SK-N-SH treated with all-trans-retinoic acid at 6 μM for 48 hours (cell line): Measurements from ENCODE around the gene MCM9.

Experiments
- ATAC-seq: fragments of 200-7000 bp; cut with Tn5 transposase; 3 replicates; pipeline ENCODE4 v1.9.1; 2020; ENCODE audit warnings: mild to moderate bottlenecking, moderate library complexity
- ARNTL ChIP-seq: fragments of 450-650 bp; formaldehyde crosslinking; IDR thresholded peaks from 2 replicates; pipeline ENCODE4 v1.5.0; 2020; ENCODE audit warnings: low read depth, mild to moderate bottlenecking, moderate library complexity, borderline replicate concordance
- BACH2 ChIP-seq: fragments of 250-450 bp; sonication (Bioruptor Pico); IDR thresholded peaks from 2 replicates; pipeline ENCODE4 v1.9.0; 2021; ENCODE audit warnings: mild to moderate bottlenecking, borderline replicate concordance
- CSDC2 ChIP-seq: fragments of 250-450 bp; sonication (Bioruptor Pico); IDR thresholded peaks from 2 replicates; pipeline ENCODE4 v1.5.0; 2020; ENCODE audit warnings: mild to moderate bottlenecking, moderate library complexity
- CSRNP3 ChIP-seq: fragments of 250-450 bp; sonication (Bioruptor Pico); IDR thresholded peaks from 2 replicates; pipeline ENCODE4 v1.5.1; 2021; ENCODE audit warnings: mild to moderate bottlenecking, moderate library complexity
- ESRRG ChIP-seq: fragments of 250-450 bp; sonication (Bioruptor Pico); IDR thresholded peaks from 2 replicates; pipeline ENCODE4 v1.6.1; 2021; ENCODE audit warnings: mild to moderate bottlenecking
- GLIS3 ChIP-seq: fragments of 250-450 bp; sonication (Bioruptor Pico); IDR thresholded peaks from 2 replicates; pipeline ENCODE4 v1.5.0; 2020; ENCODE audit warnings: mild to moderate bottlenecking, moderate library complexity
- ISL1 ChIP-seq: fragments of 250-450 bp; sonication (Bioruptor Pico); IDR thresholded peaks from 2 replicates; pipeline ENCODE4 v2.1.2; 2022; ENCODE audit warnings: mild to moderate bottlenecking, moderate library complexity
- OSR1 ChIP-seq: fragments of 250-450 bp; sonication (Bioruptor Pico); IDR thresholded peaks from 2 replicates; pipeline ENCODE4 v1.8.0; 2022; ENCODE audit warnings: moderate library complexity, mild to moderate bottlenecking, inconsistent platforms
- PATZ1 ChIP-seq: fragments of 250-450 bp; sonication (Bioruptor Pico); IDR thresholded peaks from 2 replicates; pipeline ENCODE4 v1.8.0; 2020; ENCODE audit warnings: mild to moderate bottlenecking, moderate library complexity, borderline replicate concordance
- POU6F1 ChIP-seq: fragments of 250-450 bp; sonication (Bioruptor Pico); IDR thresholded peaks from 2 replicates; pipeline ENCODE4 v1.8.0; 2021; ENCODE audit warnings: low read depth, mild to moderate bottlenecking, moderate library complexity, borderline replicate concordance
- PPARA ChIP-seq: fragments of 250-450 bp; sonication (Bioruptor Pico); IDR thresholded peaks from 2 replicates; pipeline ENCODE4 v1.5.0; 2020; ENCODE audit warnings: mild to moderate bottlenecking, borderline replicate concordance
- RARB ChIP-seq: fragments of 250-450 bp; sonication (Bioruptor Pico); IDR thresholded peaks from 2 replicates; pipeline ENCODE4 v1.8.0; 2021; ENCODE audit warnings: mild to moderate bottlenecking, moderate library complexity
- SNAI2 ChIP-seq: fragments of 250-450 bp; sonication (Bioruptor Pico); IDR thresholded peaks from 2 replicates; pipeline ENCODE4 v1.5.0; 2020; ENCODE audit warnings: mild to moderate bottlenecking, moderate library complexity
- TCF4 ChIP-seq: fragments of 250-450 bp; sonication (Bioruptor Pico); IDR thresholded peaks from 2 replicates; pipeline ENCODE4 v1.8.0; 2021; ENCODE audit warnings: mild to moderate bottlenecking, moderate library complexity, borderline replicate concordance
- TOX ChIP-seq: fragments of 250-450 bp; sonication (Bioruptor Pico); IDR thresholded peaks from 2 replicates; pipeline ENCODE4 v1.8.0; 2021; ENCODE audit warnings: mild to moderate bottlenecking, moderate library complexity, borderline replicate concordance
- ZC3H10 ChIP-seq: fragments of 250-450 bp; sonication (Bioruptor Pico); IDR thresholded peaks from 2 replicates; pipeline ENCODE4 v1.5.1; 2021; ENCODE audit warnings: mild to moderate bottlenecking, moderate library complexity
- ZFP3 ChIP-seq: fragments of 250-450 bp; sonication (Bioruptor Pico); IDR thresholded peaks from 2 replicates; pipeline ENCODE4 v1.5.0; 2020; ENCODE audit warnings: mild to moderate bottlenecking, moderate library complexity
- ZFP30 ChIP-seq: fragments of 450-650 bp; formaldehyde crosslinking; IDR thresholded peaks from 2 replicates; pipeline ENCODE4 v1.5.0; 2022; ENCODE audit warnings: mild to moderate bottlenecking, moderate library complexity
- ZNF70 ChIP-seq: fragments of 450-650 bp; formaldehyde crosslinking; IDR thresholded peaks from 2 replicates; pipeline ENCODE4 v1.5.0; 2020; ENCODE audit warnings: mild to moderate bottlenecking, moderate library complexity
- ZNF8 ChIP-seq: fragments of 450-650 bp; formaldehyde crosslinking; IDR thresholded peaks from 2 replicates; pipeline ENCODE4 v1.5.0; 2020; ENCODE audit warnings: mild to moderate bottlenecking, moderate library complexity
- TF ChIP-seq, protein P1 (sequence below): fragments of 250-450 bp; sonication (Bioruptor Pico); IDR thresholded peaks from 2 replicates; pipeline ENCODE4 v1.5.0; 2020; ENCODE audit warnings: mild to moderate bottlenecking, moderate library complexity

MCM9 gene

GRCh38 chr6:118917546-118918328 lies 17.2 kb downstream of the MCM9 start (continued):
- TF ChIP-seq, protein P1, sequence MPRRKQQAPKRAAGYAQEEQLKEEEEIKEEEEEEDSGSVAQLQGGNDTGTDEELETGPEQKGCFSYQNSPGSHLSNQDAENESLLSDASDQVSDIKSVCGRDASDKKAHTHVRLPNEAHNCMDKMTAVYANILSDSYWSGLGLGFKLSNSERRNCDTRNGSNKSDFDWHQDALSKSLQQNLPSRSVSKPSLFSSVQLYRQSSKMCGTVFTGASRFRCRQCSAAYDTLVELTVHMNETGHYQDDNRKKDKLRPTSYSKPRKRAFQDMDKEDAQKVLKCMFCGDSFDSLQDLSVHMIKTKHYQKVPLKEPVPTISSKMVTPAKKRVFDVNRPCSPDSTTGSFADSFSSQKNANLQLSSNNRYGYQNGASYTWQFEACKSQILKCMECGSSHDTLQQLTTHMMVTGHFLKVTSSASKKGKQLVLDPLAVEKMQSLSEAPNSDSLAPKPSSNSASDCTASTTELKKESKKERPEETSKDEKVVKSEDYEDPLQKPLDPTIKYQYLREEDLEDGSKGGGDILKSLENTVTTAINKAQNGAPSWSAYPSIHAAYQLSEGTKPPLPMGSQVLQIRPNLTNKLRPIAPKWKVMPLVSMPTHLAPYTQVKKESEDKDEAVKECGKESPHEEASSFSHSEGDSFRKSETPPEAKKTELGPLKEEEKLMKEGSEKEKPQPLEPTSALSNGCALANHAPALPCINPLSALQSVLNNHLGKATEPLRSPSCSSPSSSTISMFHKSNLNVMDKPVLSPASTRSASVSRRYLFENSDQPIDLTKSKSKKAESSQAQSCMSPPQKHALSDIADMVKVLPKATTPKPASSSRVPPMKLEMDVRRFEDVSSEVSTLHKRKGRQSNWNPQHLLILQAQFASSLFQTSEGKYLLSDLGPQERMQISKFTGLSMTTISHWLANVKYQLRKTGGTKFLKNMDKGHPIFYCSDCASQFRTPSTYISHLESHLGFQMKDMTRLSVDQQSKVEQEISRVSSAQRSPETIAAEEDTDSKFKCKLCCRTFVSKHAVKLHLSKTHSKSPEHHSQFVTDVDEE, result no peak
- TF ChIP-seq ZFP3 (CRISPR knock-in tag), result no peak
- TF ChIP-seq ZC3H10 (CRISPR knock-in tag), result no peak
- no peak for TF ChIP-seq SNAI2 (CRISPR knock-in tag)

DNA sequence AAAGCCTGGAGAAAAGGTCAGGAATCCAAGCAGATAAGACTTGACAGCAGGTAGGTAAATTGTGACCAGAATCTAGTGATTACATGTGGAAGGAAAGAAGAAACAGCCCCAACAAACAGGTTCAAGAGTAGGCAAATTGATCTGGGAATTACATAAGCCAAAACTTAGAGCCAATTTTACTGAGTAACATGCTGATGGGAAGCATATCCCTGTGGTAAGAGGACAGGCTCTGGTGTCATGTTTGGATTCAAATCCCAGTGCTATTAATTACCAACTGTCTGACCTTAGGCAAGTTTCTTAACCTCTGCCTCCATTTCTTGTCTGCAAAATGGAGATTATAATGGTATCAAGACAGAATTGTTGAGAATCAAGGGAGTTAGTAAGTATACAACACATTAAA lies 20.4 kb downstream of the MCM9 start:
- TF ChIP-seq TOX, result no peak
- TF ChIP-seq, protein P1, result no peak
- TF ChIP-seq PPARA, result no peak
- TF ChIP-seq CSRNP3, result no peak
- TF ChIP-seq TCF4 (CRISPR knock-in tag), result no peak
- no peak for TF ChIP-seq OSR1 (CRISPR knock-in tag)
- no peak for TF ChIP-seq ESRRG (CRISPR knock-in tag)
- no peak for TF ChIP-seq ZFP3 (CRISPR knock-in tag)
- no peak for TF ChIP-seq CSDC2 (CRISPR knock-in tag)
- no peak for TF ChIP-seq ARNTL (CRISPR knock-in tag)
- TF ChIP-seq ISL1 (CRISPR knock-in tag), result no peak
- no peak for TF ChIP-seq RARB
- no peak for TF ChIP-seq BACH2 (CRISPR knock-in tag)
- no peak for TF ChIP-seq GLIS3 (CRISPR knock-in tag)
- no peak for TF ChIP-seq ZNF8 (CRISPR knock-in tag)
- no peak for TF ChIP-seq ZC3H10 (CRISPR knock-in tag)
- no peak for TF ChIP-seq ZNF70
- TF ChIP-seq POU6F1, result no peak
- TF ChIP-seq ZFP30 (CRISPR knock-in tag), result no peak
- no peak for TF ChIP-seq PATZ1
- TF ChIP-seq, all 23 proteins: peak for 0
- ATAC-seq, result no peak

DNA sequence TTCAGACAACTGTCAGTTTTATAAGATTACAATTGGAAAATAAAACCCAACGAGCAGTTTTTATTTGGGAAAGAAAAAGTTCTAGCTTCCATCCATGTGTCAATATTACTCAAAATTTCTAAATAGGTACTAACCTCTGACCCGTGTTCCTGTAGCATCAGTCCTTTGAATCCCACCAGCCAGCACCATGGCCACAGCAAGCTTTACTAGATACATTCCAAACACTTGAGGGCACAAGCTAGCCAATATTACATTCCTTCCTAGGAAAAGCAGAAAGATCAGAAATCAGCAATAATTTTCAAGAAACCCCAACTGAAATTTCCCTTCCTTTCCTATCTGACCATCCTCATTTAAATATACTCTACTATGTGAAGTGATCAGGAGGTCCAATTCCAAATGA lies 21.8 kb downstream of the MCM9 start:
- ATAC-seq, result no peak
- no peak for TF ChIP-seq SNAI2 (CRISPR knock-in tag)
- TF ChIP-seq ISL1 (CRISPR knock-in tag), result no peak
- TF ChIP-seq PPARA, result no peak
- no peak for TF ChIP-seq OSR1 (CRISPR knock-in tag)
- no peak for TF ChIP-seq ZC3H10 (CRISPR knock-in tag)
- no peak for TF ChIP-seq ZFP3 (CRISPR knock-in tag)
- TF ChIP-seq TCF4 (CRISPR knock-in tag), result no peak
- no peak for TF ChIP-seq ARNTL (CRISPR knock-in tag)
- TF ChIP-seq ZNF8 (CRISPR knock-in tag), result no peak
- TF ChIP-seq TOX, result no peak
- TF ChIP-seq PATZ1, result no peak
- no peak for TF ChIP-seq CSRNP3
- TF ChIP-seq ESRRG (CRISPR knock-in tag), result no peak
